Fibroblast of skin of right quadriceps (primary cell): ENCODE results near the gene NOTUM.

ENCODE experiments used
- DNase-seq: peaks from one replicate; pipeline ENCODE4 v3.0.0-alpha.2; 2013

Gene NOTUM

GRCh38 chr17:81976332-81977210 lies 15.6 kb upstream of the NOTUM start:
- DNase-seq, result no peak

GRCh38 chr17:81973432-81973831 lies 12.4 kb upstream of the NOTUM start:
- DNase-seq, result no peak

- no peak for DNase-seq
Measured at GRCh38 chr17:81968850-81969812, 8.1 kb upstream of the NOTUM start.

- DNase-seq, result no peak
Measured at GRCh38 chr17:81968396-81968745, 7.4 kb upstream of the NOTUM start.

- DNase-seq, result peak; percentile 50
Measured at GRCh38 chr17:81967533-81968395, 6.8 kb upstream of the NOTUM start.

GRCh38 chr17:81967244-81967532 lies 6.2 kb upstream of the NOTUM start:
- DNase-seq, result no peak

- DNase-seq, result no peak
Measured at GRCh38 chr17:81966343-81967243, 5.6 kb upstream of the NOTUM start.

GRCh38 chr17:81964081-81964849 lies 3.3 kb upstream of the NOTUM start:
- DNase-seq, result no peak

- no peak for DNase-seq
Measured at GRCh38 chr17:81962499-81963441, 1.8 kb upstream of the NOTUM start.

GRCh38 chr17:81961521-81962498 lies 823 bp upstream of the NOTUM start:
- no peak for DNase-seq

GRCh38 chr17:81960130-81960958 lies 643 bp downstream of the NOTUM start:
- DNase-seq, result no peak

GRCh38 chr17:81959362-81960129 lies 1.4 kb downstream of the NOTUM start:
- DNase-seq, result peak; percentile 27

GRCh38 chr17:81958633-81959342 lies 2.2 kb downstream of the NOTUM start:
- DNase-seq, result no peak

- DNase-seq, result no peak
Measured at GRCh38 chr17:81957691-81958432, 3.1 kb downstream of the NOTUM start.
